Kidney tubule cell (primary cell): Measurements from ENCODE around the gene INO80E.

ENCODE experiments used
- DNase-seq: peaks from one replicate; pipeline ENCODE4 v3.0.0-alpha.2; 2018; ENCODE audit warnings: low spot score

INO80E gene

DNA sequence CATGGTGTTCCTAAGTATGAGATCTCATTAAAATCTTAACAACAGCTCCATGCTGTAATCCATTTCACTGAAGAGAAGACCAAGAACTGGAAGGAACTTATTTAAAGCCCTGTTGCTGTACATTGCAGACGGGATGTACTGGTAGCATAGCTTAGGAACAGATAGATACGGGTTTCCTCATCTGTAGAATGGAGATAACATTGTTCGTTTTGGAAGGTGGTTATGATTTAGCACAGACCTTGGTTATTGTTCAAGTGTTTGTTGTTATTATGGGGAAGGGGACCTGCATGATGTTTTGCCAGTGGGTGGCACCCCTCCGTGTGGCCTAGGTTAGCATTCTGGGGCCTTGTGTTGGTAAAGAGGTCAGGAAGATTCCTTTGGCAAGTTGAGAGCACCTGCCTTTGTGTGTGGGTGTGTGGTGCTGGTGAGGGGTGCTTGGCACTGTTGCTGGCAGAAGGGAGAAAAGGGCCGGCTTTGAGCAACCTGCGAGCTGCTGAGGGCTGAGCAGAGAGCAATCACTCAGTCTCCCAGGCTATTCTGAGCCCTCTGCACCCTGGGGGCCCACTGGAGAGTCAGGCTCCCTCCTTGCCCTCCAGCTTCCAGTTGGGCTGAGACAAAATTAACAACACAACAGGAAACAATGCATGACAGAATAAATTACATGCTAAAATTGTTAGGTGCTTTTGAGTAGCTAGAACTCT, 20.1 kb upstream of the INO80E start:
- DNase-seq = no peak

GRCh38 chr16:29977063-29977825, 18.8 kb upstream of the INO80E start:
- DNase-seq = no peak

- DNase-seq = no peak
Measured at GRCh38 chr16:29978081-29978480, 18.0 kb upstream of the INO80E start.

DNA sequence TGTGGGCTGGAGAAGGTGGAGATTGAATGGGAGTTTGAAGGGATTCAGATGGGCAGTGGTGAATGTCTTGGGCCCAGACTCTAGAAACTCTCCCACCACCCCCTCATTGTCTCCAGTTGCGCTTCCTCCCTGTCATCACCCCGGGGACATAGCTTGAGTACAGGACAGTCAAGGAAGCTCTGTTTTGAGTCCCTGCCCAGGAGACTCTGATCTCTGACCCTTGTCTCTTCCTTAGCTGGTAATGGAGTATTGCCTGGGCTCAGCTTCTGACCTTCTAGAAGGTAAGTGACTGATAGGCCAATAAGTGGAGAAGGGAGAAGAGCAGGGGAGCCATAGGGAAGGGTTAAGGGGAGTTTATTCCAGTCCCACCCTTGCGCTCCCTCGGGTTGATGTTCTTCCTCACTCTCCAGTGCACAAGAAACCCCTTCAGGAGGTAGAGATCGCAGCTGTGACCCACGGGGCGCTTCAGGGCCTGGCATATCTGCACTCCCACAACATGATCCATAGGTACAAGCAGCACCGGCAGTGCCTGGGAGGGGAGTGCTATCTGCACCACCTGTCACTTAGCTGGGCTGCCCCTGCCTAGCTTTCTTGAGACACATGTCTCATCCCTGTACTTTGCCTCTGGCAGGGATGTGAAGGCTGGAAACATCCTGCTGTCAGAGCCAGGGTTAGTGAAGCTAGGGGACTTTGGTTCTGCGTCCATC, 17.3 kb upstream of the INO80E start:
- no peak for DNase-seq

GRCh38 chr16:29982560-29983419, 13.3 kb upstream of the INO80E start:
- DNase-seq = no peak

- DNase-seq = no peak
Measured at GRCh38 chr16:29983420-29984136, 12.5 kb upstream of the INO80E start.

DNA sequence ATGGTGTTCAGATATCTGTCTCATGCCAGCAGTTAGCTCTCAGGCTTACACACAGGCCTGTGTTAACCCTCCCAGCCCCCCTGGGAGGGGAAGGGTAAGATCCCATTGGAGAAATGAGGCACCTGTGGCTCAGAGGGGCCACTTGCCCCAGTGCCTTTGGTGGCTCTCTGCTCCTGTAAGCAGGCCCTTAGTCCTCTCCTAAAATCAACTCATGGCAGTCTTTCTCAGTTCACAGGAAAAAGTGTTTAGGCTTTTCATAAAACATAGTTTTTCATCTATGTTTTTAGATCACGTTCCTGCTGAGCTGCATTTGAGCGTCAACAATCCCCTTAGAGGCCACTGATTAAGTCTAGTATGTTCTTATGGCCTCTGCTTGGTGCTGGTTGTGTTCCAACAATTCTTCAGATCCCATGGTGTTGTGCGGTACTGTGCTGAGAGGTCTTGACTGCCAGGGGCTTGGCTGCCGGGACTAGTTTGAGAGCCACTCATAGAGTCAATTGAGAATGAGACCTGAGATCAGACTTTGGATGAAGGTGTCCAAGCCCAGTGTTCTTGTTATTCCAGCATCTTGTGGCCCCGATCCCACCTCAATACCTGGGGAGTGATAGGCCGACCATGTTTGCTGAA, 11.8 kb upstream of the INO80E start:
- DNase-seq = no peak

DNA sequence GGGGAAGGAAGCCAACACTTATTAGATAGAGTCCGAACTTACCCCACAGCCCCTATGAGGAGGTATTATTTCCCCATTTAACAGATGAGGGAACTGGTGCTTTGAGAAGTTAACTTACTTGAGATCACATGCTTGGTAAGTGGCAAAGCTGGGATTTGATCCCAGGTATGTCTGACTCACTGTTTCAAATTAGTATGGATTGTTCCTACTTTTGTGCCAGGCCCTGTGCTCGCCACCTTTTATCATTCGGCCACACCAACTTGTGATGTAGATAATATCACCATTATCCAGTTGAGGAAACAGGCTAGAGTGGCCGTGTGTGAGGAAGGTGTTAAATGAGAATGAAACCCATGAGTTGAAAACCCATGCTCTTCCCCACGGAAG, 11.3 kb upstream of the INO80E start:
- DNase-seq = no peak

DNA sequence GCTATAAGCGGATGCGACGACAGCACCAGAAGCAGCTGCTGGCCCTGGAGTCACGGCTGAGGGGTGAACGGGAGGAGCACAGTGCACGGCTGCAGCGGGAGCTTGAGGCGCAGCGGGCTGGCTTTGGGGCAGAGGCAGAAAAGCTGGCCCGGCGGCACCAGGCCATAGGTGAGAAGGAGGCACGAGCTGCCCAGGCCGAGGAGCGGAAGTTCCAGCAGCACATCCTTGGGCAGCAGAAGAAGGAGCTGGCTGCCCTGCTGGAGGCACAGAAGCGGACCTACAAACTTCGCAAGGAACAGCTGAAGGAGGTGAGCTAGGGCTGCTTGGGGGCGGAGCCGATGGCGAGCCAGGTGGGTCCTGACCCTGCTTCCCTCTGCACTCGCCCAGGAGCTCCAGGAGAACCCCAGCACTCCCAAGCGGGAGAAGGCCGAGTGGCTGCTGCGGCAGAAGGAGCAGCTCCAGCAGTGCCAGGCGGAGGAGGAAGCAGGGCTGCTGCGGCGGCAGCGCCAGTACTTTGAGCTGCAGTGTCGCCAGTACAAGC, 10.7 kb upstream of the INO80E start:
- no peak for DNase-seq

GRCh38 chr16:29986231-29986630, 9.8 kb upstream of the INO80E start:
- no peak for DNase-seq

DNA sequence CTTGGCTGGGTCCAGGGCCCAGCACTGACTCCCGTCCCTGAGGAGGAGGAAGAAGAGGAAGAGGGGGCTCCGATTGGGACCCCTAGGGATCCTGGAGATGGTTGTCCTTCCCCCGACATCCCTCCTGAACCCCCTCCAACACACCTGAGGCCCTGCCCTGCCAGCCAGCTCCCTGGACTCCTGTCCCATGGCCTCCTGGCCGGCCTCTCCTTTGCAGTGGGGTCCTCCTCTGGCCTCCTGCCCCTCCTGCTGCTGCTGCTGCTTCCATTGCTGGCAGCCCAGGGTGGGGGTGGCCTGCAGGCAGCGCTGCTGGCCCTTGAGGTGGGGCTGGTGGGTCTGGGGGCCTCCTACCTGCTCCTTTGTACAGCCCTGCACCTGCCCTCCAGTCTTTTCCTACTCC, 9.1 kb upstream of the INO80E start:
- DNase-seq = no peak

- no peak for DNase-seq
Measured at GRCh38 chr16:29987371-29988085, 8.5 kb upstream of the INO80E start.

GRCh38 chr16:29988346-29989075, 7.5 kb upstream of the INO80E start:
- no peak for DNase-seq

DNA sequence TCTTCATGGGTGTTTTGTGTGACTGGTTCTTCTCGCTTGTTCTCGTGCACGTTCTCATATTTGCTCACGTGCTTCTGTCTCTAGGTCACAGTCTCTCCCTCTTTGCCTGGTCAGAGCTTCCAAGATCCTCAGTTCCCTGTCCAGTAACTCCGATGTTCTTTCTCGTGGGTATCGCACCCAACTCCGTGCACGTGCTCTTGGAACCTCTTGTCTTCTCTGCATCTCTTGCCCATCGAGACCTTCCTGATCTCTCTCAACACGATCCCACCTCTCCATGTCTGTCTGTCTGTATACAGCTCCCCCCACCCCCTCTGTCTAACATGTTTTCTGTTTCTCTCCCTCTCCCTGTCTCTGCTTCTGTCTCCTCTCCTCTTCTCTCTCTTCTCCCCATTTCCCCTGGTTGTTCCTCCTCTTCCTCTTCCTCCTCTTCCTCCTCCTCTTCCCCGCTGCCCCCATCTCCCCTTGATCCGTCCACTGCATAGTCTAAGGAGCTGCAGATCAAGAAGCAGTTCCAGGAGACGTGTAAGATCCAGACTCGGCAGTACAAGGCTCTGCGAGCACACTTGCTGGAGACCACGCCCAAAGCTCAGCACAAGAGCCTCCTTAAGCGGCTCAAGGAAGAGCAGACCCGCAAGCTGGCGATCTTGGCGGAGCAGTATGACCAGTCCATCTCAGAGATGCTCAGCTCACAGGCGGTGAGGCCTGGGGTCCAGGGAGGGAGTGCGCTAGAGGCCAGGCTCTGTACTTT, 6.8 kb upstream of the INO80E start:
- no peak for DNase-seq

DNA sequence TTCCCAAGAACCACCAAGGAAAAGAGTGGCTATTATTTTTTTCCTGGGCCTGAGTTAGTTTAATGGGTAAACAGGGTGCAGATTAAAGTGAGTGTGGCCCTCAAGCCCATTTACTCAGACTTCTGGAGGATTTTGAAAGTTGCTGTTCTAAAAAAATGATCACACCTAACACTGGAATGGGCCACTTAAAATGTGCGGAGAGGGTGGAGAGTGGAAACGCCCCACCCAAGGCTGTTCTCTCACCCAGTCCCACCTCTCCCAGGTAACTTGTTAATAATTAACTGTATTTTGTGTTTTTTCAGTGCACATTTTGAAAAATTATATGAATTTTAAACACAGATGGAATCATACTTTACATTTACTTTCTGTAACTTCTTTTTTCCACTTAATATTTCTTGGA, 6.0 kb upstream of the INO80E start:
- DNase-seq = no peak

DNA sequence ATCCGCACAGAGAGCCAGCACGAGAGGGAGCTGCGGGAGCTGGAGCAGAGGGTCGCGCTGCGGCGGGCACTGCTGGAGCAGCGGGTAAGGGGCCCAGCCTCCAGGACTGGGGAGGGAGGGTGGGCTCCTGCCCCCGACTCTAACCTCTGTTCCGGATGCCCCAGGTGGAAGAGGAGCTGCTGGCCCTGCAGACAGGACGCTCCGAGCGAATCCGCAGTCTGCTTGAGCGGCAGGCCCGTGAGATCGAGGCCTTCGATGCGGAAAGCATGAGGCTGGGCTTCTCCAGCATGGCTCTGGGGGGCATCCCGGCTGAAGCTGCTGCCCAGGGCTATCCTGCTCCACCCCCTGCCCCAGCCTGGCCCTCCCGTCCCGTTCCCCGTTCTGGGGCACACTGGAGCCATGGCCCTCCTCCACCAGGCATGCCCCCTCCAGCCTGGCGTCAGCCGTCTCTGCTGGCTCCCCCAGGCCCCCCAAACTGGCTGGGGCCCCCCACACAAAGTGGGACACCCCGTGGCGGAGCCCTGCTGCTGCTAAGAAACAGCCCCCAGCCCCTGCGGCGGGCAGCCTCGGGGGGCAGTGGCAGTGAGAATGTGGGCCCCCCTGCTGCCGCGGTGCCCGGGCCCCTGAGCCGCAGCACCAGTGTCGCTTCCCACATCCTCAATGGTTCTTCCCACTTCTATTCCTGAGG, 5.0 kb upstream of the INO80E start:
- DNase-seq = no peak

DNA sequence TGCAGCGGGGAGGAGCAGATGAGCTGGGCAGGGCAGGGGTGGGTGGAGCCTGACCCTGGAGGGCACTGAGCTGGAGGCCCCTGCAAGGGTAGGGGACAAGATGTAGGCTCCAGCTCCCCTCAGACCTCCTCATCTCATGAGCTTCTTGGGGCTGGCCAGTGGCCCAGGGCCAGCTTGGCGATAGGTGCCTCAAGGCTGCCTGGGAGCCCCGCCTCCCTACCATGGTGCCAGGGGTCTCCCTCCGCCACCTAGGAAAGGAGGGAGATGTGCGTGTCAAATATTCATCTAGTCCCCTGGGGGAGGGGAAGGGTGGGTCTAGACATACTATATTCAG, 4.5 kb upstream of the INO80E start:
- no peak for DNase-seq

DNA sequence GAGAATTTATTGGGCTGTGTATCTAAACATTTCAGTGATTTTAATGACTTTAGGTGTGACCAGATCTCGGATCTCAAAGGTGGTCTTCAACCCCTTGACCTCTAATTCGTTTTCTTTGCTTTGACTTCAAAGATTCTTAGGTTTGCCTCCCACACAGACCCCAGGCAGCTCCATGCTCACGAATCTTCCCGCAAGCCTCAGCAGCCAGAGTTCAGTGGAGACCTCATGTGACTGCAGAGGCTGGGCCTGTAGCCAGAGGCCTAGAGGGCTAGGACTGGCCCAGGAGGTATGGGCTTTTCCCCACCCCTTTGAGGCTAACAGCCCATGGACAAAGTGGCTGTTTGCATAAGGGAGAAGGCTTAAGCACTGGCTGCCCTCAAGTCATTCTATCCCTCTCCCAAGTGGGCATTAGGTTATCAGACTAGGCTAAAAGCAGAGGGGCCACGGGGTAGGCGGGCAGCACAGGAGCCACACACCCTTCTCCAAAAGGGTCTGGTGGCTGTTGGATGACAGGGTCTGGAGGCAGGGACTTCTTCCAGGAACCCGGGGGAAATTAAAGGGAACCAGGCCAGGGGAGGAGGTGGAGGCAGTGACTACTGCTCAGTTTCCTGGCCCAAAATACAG, 3.6 kb upstream of the INO80E start:
- DNase-seq = no peak
